HEK293 (cell line): ENCODE data around the gene BCR.

Source experiments
- PBX3 ChIP-seq: sonication (generic); formaldehyde crosslinking; IDR thresholded peaks from 2 replicates; pipeline ENCODE4 v1.8.1; 2022; ENCODE audit warnings: mild to moderate bottlenecking, moderate library complexity, missing genetic modification reagents
- REPIN1 ChIP-seq: fragments of 450-650 bp; formaldehyde crosslinking; IDR thresholded peaks from 2 replicates; pipeline ENCODE4 v1.5.1; 2017; ENCODE audit warnings: missing biosample characterization, missing genetic modification characterization, low read depth
- TF ChIP-seq, protein P1 (sequence below): fragments of 450-650 bp; formaldehyde crosslinking; IDR thresholded peaks from 2 replicates; pipeline ENCODE4 v1.5.1; 2016; ENCODE audit warnings: missing biosample characterization, missing genetic modification characterization
- TF ChIP-seq, protein P2 (sequence below): fragments of 450-650 bp; formaldehyde crosslinking; IDR thresholded peaks from 2 replicates; pipeline ENCODE4 v1.5.1; 2016; ENCODE audit warnings: missing biosample characterization, missing genetic modification characterization

GRCh38 chr22:23222793-23223568, 42.7 kb downstream of the BCR start:
- TF ChIP-seq, protein P1, sequence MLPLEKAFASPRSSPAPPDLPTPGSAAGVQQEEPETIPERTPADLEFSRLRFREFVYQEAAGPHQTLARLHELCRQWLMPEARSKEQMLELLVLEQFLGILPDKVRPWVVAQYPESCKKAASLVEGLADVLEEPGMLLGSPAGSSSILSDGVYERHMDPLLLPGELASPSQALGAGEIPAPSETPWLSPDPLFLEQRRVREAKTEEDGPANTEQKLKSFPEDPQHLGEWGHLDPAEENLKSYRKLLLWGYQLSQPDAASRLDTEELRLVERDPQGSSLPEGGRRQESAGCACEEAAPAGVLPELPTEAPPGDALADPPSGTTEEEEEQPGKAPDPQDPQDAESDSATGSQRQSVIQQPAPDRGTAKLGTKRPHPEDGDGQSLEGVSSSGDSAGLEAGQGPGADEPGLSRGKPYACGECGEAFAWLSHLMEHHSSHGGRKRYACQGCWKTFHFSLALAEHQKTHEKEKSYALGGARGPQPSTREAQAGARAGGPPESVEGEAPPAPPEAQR: no peak
- TF ChIP-seq, protein P2, sequence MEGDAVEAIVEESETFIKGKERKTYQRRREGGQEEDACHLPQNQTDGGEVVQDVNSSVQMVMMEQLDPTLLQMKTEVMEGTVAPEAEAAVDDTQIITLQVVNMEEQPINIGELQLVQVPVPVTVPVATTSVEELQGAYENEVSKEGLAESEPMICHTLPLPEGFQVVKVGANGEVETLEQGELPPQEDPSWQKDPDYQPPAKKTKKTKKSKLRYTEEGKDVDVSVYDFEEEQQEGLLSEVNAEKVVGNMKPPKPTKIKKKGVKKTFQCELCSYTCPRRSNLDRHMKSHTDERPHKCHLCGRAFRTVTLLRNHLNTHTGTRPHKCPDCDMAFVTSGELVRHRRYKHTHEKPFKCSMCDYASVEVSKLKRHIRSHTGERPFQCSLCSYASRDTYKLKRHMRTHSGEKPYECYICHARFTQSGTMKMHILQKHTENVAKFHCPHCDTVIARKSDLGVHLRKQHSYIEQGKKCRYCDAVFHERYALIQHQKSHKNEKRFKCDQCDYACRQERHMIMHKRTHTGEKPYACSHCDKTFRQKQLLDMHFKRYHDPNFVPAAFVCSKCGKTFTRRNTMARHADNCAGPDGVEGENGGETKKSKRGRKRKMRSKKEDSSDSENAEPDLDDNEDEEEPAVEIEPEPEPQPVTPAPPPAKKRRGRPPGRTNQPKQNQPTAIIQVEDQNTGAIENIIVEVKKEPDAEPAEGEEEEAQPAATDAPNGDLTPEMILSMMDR (tag by site-specific recombination): no peak
- TF ChIP-seq PBX3 (CRISPR knock-in tag): no peak
- TF ChIP-seq REPIN1 (tag by site-specific recombination): no peak
